Endothelial cell of umbilical vein (primary cell): ENCODE results near the gene CEP162.

ENCODE experiments used
- EZH2 ChIP-seq: IDR thresholded peaks from 2 replicates; pipeline ENCODE4 v1.6.1; 2012; ENCODE audit warnings: borderline replicate concordance, low read depth, mild to moderate bottlenecking, moderate library complexity, low read length, inconsistent platforms; ENCODE audit not compliant: severe bottlenecking
- TF ChIP-seq, protein P1 (sequence below), 2 donors: IDR thresholded peaks; 1 replicate in 1 of 2; 2 replicates in 1 of 2; pipeline ENCODE4 v1.5.1; 2011; ENCODE audit warnings: low read length in 2 of 2, mild to moderate bottlenecking in 2 of 2, moderate library complexity in 2 of 2, control low read depth in 1 of 2, inconsistent platforms in 1 of 2, low read depth in 1 of 2; ENCODE audit not compliant: insufficient read depth in 1 of 2; ENCODE audit errors: extremely low read depth in 1 of 2

DNA sequence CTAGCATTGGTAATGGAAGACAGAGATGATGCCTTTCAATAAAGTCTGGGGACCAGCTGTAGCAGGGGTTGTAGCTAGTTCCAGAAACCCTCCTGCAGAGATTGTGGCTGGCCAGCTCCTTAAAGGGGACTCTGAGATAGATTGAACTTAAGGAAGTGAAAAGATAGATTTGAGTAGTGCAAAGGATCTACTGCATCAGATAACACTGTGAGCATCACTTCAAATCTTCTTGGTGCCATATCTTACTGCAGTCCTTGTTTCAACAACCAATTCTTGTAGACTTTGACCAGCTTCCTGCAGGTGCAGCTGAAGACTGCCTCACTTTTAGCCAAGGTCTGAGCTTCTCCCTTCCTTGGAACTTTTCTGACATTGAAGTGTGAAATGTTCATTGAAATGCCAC, 14.8 kb upstream of the CEP162 start:
- TF ChIP-seq, protein P1, sequence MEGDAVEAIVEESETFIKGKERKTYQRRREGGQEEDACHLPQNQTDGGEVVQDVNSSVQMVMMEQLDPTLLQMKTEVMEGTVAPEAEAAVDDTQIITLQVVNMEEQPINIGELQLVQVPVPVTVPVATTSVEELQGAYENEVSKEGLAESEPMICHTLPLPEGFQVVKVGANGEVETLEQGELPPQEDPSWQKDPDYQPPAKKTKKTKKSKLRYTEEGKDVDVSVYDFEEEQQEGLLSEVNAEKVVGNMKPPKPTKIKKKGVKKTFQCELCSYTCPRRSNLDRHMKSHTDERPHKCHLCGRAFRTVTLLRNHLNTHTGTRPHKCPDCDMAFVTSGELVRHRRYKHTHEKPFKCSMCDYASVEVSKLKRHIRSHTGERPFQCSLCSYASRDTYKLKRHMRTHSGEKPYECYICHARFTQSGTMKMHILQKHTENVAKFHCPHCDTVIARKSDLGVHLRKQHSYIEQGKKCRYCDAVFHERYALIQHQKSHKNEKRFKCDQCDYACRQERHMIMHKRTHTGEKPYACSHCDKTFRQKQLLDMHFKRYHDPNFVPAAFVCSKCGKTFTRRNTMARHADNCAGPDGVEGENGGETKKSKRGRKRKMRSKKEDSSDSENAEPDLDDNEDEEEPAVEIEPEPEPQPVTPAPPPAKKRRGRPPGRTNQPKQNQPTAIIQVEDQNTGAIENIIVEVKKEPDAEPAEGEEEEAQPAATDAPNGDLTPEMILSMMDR (IDR thresholded peaks at IDR 0.05; ENCODE audit: extremely low read depth in 1 of 2, insufficient read depth in 1 of 2, low read depth in 1 of 2, low read length in 2 of 2): no peak
- TF ChIP-seq EZH2: no peak
